H9 (cell line): ENCODE measurements around the gene GHR. TPM values are rescaled to one million over a fixed set of nuclear protein-coding genes. Genes with fewer than 3 reads are reported as not detected.

Experiments used
- DNase-seq: peaks from one replicate; pipeline ENCODE4 v3.0.0-alpha.2; 2017
- H2AFZ ChIP-seq: one replicate; pipeline ENCODE4 v1.6.1; 2013; ENCODE audit warnings: mild to moderate bottlenecking, low read length, control low read depth, moderate library complexity
- H2AK5ac ChIP-seq: 2 replicates; pipeline ENCODE4 v1.6.1; 2013; ENCODE audit warnings: low read length, control low read depth, mixed read lengths; ENCODE audit not compliant: insufficient read length
- H2BK120ac ChIP-seq: one replicate; pipeline ENCODE4 v1.6.1; 2013; ENCODE audit warnings: low read depth, mild to moderate bottlenecking, low read length, control low read depth, inconsistent platforms; ENCODE audit not compliant: poor library complexity, severe bottlenecking
- H2BK12ac ChIP-seq: 2 replicates; pipeline ENCODE4 v1.6.1; 2013; ENCODE audit warnings: low read length, control low read depth, mixed read lengths, low read depth; ENCODE audit not compliant: insufficient read length
- H2BK15ac ChIP-seq: 2 replicates; pipeline ENCODE4 v1.6.1; 2013; ENCODE audit warnings: low read depth, low read length, control low read depth
- H2BK20ac ChIP-seq: one replicate; pipeline ENCODE4 v1.6.1; 2013; ENCODE audit warnings: low read depth, mild to moderate bottlenecking, low read length, control low read depth, inconsistent platforms; ENCODE audit not compliant: poor library complexity, severe bottlenecking
- H2BK5ac ChIP-seq: 2 replicates; pipeline ENCODE4 v1.6.1; 2013; ENCODE audit warnings: low read length, control low read depth, mixed read lengths; ENCODE audit not compliant: insufficient read length
- H3K14ac ChIP-seq: 2 replicates; pipeline ENCODE4 v1.6.1; 2013; ENCODE audit warnings: low read length, control low read depth; ENCODE audit not compliant: insufficient read depth
- H3K18ac ChIP-seq: 2 replicates; pipeline ENCODE4 v1.6.1; 2013; ENCODE audit warnings: low read depth, mild to moderate bottlenecking, mixed read lengths, low read length, control low read depth; ENCODE audit not compliant: insufficient read length
- H3K23ac ChIP-seq: 2 replicates; pipeline ENCODE4 v1.6.1; 2013; ENCODE audit warnings: low read length, control low read depth, mixed read lengths, low read depth; ENCODE audit not compliant: insufficient read length
- H3K23me2 ChIP-seq: 2 replicates; pipeline ENCODE4 v1.6.1; 2013; ENCODE audit warnings: low read depth, mild to moderate bottlenecking, mixed read lengths, low read length, control low read depth; ENCODE audit not compliant: insufficient read length, poor library complexity, severe bottlenecking
- H3K27ac ChIP-seq: 2 replicates; pipeline ENCODE4 v1.5.1; 2013; ENCODE audit warnings: low read length, control low read depth, mixed read lengths, low read depth; ENCODE audit not compliant: insufficient read length
- H3K27me3 ChIP-seq: 2 replicates; pipeline ENCODE4 v1.6.1; 2013; ENCODE audit warnings: low read length, control low read depth, inconsistent platforms; ENCODE audit not compliant: insufficient read depth
- H3K4ac ChIP-seq: 2 replicates; pipeline ENCODE4 v1.6.1; 2013; ENCODE audit warnings: low read depth, mild to moderate bottlenecking, control low read depth, inconsistent platforms, low read length, moderate library complexity
- H3K4me1 ChIP-seq: 2 replicates; pipeline ENCODE4 v1.6.1; 2013; ENCODE audit warnings: low read length, control low read depth, inconsistent platforms; ENCODE audit not compliant: insufficient read depth
- H3K4me2 ChIP-seq: 2 replicates; pipeline ENCODE4 v1.6.1; 2013; ENCODE audit warnings: low read length, control low read depth, mixed read lengths; ENCODE audit not compliant: insufficient read length, insufficient read depth
- H3K56ac ChIP-seq: 2 replicates; pipeline ENCODE4 v1.6.1; 2013; ENCODE audit warnings: low read depth, mild to moderate bottlenecking, mixed read lengths, low read length, control low read depth; ENCODE audit not compliant: insufficient read length
- H3K79me1 ChIP-seq: 2 replicates; pipeline ENCODE4 v1.6.1; 2013; ENCODE audit warnings: low read depth, mild to moderate bottlenecking, moderate library complexity, low read length, control low read depth, inconsistent platforms; ENCODE audit not compliant: insufficient read depth, poor library complexity, severe bottlenecking
- H3K79me2 ChIP-seq: 2 replicates; pipeline ENCODE4 v1.6.1; 2013; ENCODE audit warnings: low read length, control low read depth, inconsistent platforms; ENCODE audit not compliant: insufficient read depth
- H3K9ac ChIP-seq: 2 replicates; pipeline ENCODE4 v1.6.1; 2013; ENCODE audit warnings: low read length, control low read depth, mixed read lengths; ENCODE audit not compliant: insufficient read length; ENCODE audit errors: extremely low read depth
- H3K9me3 ChIP-seq: one replicate; pipeline ENCODE4 v1.6.1; 2013; ENCODE audit warnings: low read depth, low read length, inconsistent platforms; ENCODE audit not compliant: control insufficient read depth
- H3T11ph ChIP-seq: one replicate; pipeline ENCODE4 v1.6.1; 2013; ENCODE audit warnings: mild to moderate bottlenecking, low read length, control low read depth, inconsistent platforms
- H4K20me1 ChIP-seq: one replicate; pipeline ENCODE4 v1.6.1; 2013; ENCODE audit not compliant: control insufficient read depth, insufficient read length, insufficient read depth
- H4K5ac ChIP-seq: 2 replicates; pipeline ENCODE4 v1.6.1; 2013; ENCODE audit warnings: low read depth, mild to moderate bottlenecking, mixed read lengths, low read length, control low read depth; ENCODE audit not compliant: insufficient read length
- H4K8ac ChIP-seq: replicated peaks from 2 replicates; pipeline ENCODE4 v1.6.1; 2013; ENCODE audit warnings: low read length, control low read depth, mixed read lengths, low read depth; ENCODE audit not compliant: insufficient read length
- H4K91ac ChIP-seq: 2 replicates; pipeline ENCODE4 v1.6.1; 2013; ENCODE audit warnings: low read depth, mild to moderate bottlenecking, moderate library complexity, mixed read lengths, low read length, control low read depth; ENCODE audit not compliant: insufficient read length
- H3K27ac Mint-ChIP-seq, 3 experiments: 2 replicates in 2 of 3; 3 replicates in 1 of 3; pipeline ENCODE4 v1.8.0; 2020 to 2021; ENCODE audit warnings: mixed read lengths in 3 of 3, mild to moderate bottlenecking in 1 of 3, moderate library complexity in 1 of 3
- H3K27me3 Mint-ChIP-seq: 2 replicates; pipeline ENCODE4 v1.8.0; 2021; ENCODE audit warnings: low read depth, mild to moderate bottlenecking, moderate library complexity, mixed read lengths
- H3K36me3 Mint-ChIP-seq, 3 experiments: 2 replicates in 2 of 3; 3 replicates in 1 of 3; pipeline ENCODE4 v1.8.0; 2020 to 2021; ENCODE audit warnings: low read depth in 3 of 3, mixed read lengths in 3 of 3; ENCODE audit not compliant: insufficient read depth in 1 of 3
- H3K4me1 Mint-ChIP-seq, 2 experiments: 2 replicates each; pipeline ENCODE4 v1.8.0; 2020; ENCODE audit warnings: mixed read lengths in 2 of 2
- H3K4me3 Mint-ChIP-seq, 2 experiments: 2 replicates in 1 of 2; 3 replicates in 1 of 2; pipeline ENCODE4 v1.8.0; 2020 to 2021; ENCODE audit warnings: mild to moderate bottlenecking in 2 of 2, mixed read lengths in 2 of 2, moderate library complexity in 1 of 2
- H3K9me3 Mint-ChIP-seq, 2 experiments: 2 replicates in 1 of 2; 3 replicates in 1 of 2; pipeline ENCODE4 v1.8.0; 2020; ENCODE audit warnings: mild to moderate bottlenecking in 2 of 2, mixed read lengths in 2 of 2, moderate library complexity in 1 of 2
- CTCF ChIP-seq: fragments of 200-600 bp; sonication (generic); conservative IDR thresholded peaks from 3 replicates; pipeline ENCODE4 v1.8.0; 2021; ENCODE audit warnings: antibody characterized with exemption, mild to moderate bottlenecking
- WGBS: extraction: QIAGEN DNeasy Blood & Tissue Kit; methylation state at CpG from one replicate; pipeline ENCODE4 v1.1.7; 2013; ENCODE audit warnings: missing lambda C conversion rate, low lambda C conversion rate, mixed read lengths; ENCODE audit not compliant: insufficient read length; ENCODE audit errors: extremely low coverage; 5-methylcytosine and 5-hydroxymethylcytosine counted together
- total RNA-seq: library from RNA; stranded (reverse); gene quantifications from 2 replicates; pipeline ENCODE4 v1.2.1, GENCODE V29; 2021

GHR gene
- total RNA-seq, 1 experiment from 2014 or later = 0.20 TPM

- H2BK15ac ChIP-seq = no peak overlapping the region
- no peak overlapping the region for H2BK12ac ChIP-seq
- no peaks in the 10 kb centered on the region for H3K79me1 ChIP-seq
- H2BK20ac ChIP-seq = no peak overlapping the region
- no peak overlapping the region for H3K27ac ChIP-seq
- no peak overlapping the region for H3K9ac ChIP-seq
- TF ChIP-seq CTCF = no peak
- no peaks in the 10 kb centered on the region for H3K27me3 ChIP-seq
- H3K4me2 ChIP-seq = no peak overlapping the region
- no peaks in the 10 kb centered on the region for H3K4me1 ChIP-seq
- H3K79me2 ChIP-seq = no peaks in the 10 kb centered on the region
- no CpG with 5 or more reads among the region's 4 CpGs for WGBS
- no peak overlapping the region for H3K4ac ChIP-seq
- Mint-ChIP-seq H3K4me3 (no peak overlapping the region), H3K27ac (no peak overlapping the region), H3K36me3 (no peaks in the 10 kb centered on the region), H3K4me1 (no peaks in the 10 kb centered on the region), H3K27me3 (no peaks in the 10 kb centered on the region; the same call in 1 of the 2 replicates), H3K9me3 (no peaks in the 10 kb centered on the region)
- H2AFZ ChIP-seq = no peak overlapping the region
- DNase-seq = no peak
- no peak overlapping the region for H3T11ph ChIP-seq
- no peak overlapping the region for H4K5ac ChIP-seq
- H4K91ac ChIP-seq = no peak overlapping the region
- H4K8ac ChIP-seq = no peak overlapping the region
- no peak overlapping the region for H3K18ac ChIP-seq
- H4K20me1 ChIP-seq = no peaks in the 10 kb centered on the region
- no peak overlapping the region for H2BK5ac ChIP-seq
- H3K23ac ChIP-seq = no peak overlapping the region
- no peak overlapping the region for H3K56ac ChIP-seq
- H2BK120ac ChIP-seq = no peak overlapping the region
- H2AK5ac ChIP-seq = no peak overlapping the region
- no peaks in the 10 kb centered on the region for H3K9me3 ChIP-seq
- H3K23me2 ChIP-seq = no peaks in the 10 kb centered on the region
- no peak overlapping the region for H3K14ac ChIP-seq
Observed at GRCh38 chr5:42620579-42621216, 197.5 kb downstream of the GHR start.
